GM12872 (cell line): ENCODE measurements around the gene ZNF141.

Experiments
- TF ChIP-seq, protein P1 (sequence below): IDR thresholded peaks from 3 replicates; pipeline ENCODE4 v1.5.1; 2011; ENCODE audit warnings: low read depth, mild to moderate bottlenecking, low read length, moderate library complexity; ENCODE audit not compliant: insufficient read depth

The ZNF141 gene

GRCh38 chr4:337143-337931, at the start of gene ZNF141:
Gene ZNF141, plus strand, starts transcription at chr4:337814. Its CDS starts 170 bp downstream, at chr4:337984.
- TF ChIP-seq, protein P1, sequence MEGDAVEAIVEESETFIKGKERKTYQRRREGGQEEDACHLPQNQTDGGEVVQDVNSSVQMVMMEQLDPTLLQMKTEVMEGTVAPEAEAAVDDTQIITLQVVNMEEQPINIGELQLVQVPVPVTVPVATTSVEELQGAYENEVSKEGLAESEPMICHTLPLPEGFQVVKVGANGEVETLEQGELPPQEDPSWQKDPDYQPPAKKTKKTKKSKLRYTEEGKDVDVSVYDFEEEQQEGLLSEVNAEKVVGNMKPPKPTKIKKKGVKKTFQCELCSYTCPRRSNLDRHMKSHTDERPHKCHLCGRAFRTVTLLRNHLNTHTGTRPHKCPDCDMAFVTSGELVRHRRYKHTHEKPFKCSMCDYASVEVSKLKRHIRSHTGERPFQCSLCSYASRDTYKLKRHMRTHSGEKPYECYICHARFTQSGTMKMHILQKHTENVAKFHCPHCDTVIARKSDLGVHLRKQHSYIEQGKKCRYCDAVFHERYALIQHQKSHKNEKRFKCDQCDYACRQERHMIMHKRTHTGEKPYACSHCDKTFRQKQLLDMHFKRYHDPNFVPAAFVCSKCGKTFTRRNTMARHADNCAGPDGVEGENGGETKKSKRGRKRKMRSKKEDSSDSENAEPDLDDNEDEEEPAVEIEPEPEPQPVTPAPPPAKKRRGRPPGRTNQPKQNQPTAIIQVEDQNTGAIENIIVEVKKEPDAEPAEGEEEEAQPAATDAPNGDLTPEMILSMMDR: no peak

DNA sequence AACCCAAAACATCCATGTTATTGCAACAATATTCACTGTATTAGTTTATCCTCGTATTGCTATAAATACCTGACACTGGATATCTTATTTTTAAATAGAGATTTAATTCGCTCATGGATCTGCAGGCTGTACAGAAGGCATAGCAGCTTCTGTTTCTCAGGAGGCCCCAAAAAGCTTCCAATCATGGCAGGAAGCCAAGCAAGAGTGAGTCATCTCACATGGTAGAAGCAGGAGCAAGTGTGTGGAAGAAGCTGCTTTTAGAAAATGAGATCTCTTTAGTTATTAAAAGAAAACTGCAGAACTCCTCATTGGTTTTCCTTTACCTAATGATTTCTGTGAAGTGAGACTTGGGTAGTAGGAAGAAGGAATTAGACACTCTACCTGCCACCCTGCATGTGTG, 48.7 kb upstream of the ZNF141 start:
- TF ChIP-seq, protein P1: no peak

GRCh38 chr4:294732-295131, 42.9 kb upstream of the ZNF141 start:
- TF ChIP-seq, protein P1: no peak

DNA sequence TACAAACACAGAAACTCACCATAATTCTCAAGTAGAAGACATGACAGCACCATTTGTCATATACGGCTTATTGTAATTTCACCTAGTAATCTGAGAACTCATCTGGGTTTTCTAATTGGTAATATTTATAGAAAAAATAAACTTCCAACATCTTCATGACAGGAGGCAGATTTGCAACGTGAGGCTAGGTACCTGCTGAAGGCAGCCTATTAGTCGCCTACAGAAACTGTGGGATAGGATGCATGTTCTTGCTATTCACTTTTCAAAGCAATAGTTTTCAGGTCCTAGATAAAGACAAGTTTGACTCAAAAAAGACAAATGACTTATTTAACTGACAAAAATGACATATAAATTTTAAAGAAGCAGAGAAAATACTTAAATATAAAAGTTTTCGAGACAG, 35.2 kb upstream of the ZNF141 start:
- TF ChIP-seq, protein P1: no peak

DNA sequence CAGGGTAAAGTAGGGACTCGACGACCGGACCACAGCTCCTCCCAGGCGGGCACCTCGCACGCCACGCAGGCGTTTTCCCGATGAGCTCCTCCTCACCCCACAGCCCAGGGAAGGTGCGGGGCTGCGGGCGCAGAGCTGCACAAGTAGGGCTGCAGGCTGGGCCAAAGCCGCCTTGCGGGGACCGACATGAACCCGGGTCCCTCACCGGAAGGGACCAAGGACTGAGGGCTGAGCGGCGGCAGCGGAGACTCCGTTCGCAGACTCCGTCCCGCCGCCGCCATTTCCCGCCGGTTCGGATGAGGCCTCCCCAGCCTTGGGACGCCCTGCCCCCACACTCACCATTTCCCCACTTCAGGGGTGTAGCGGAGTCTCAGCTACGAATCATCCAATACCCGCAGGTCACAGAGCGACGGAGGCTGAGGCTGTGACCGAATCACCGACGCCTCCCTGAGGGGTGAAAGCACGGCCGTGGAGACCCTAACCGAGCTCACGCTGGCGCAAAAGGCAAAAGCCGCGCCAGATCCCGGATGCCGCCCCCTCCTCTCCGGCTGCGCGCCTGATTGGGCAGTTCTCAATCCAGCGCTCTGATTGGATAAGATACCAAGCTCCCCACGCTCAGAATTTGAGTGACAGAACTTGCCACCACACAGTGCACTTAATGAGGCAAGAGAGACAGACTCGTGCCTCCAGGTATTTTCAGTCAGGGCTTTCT, 32.5 kb upstream of the ZNF141 start, which contains the start of gene ZNF732:
Gene ZNF732 (minus strand): TSS at position 506 of the 712 bp plus-strand sequence. CDS start 164 bp downstream, at position 342.
- TF ChIP-seq, protein P1: no peak

- TF ChIP-seq, protein P1: no peak
Measured at GRCh38 chr4:306551-306961, 31.1 kb upstream of the ZNF141 start.

- TF ChIP-seq, protein P1: no peak
Measured at GRCh38 chr4:309807-310206, 27.8 kb upstream of the ZNF141 start.
